ENCODE data around the gene FTSJ1.
A peak's percentile ranks its signal among the peaks of the same experiment; 100 is the strongest.

Gene FTSJ1

DNA sequence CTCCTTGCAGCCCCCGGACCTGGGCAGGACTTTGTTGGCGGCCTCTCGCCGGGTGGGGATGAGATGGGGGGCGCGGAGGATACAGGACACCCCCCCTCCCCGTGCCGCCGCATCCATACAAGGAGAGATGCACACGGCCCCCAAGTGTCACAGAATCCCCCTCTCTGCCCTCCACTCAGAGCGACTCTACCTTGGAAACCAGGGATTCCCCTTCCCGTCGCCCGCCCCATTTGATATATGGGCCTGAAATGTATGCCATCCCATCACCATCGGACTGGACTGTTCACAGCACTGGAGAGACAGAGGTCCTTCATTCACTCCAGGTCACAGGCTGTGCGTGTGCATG is 33.2 kb downstream of the FTSJ1 start:
- H3K27ac ChIP-seq = no peak overlapping the region
- H3K36me3 ChIP-seq (ENCODE audit: insufficient read depth, low read length) = no peaks in the 10 kb centered on the region
- peak overlapping the region; percentile 59 for H3K9ac ChIP-seq (ENCODE audit: insufficient read length)
- TF ChIP-seq FOXP2 (optimal IDR thresholded peaks at IDR 0.05; ENCODE audit: control extremely low read depth, extremely low read length, insufficient read depth) = no peak
- no peak for TF ChIP-seq EZH2 (IDR thresholded peaks at IDR 0.05)
- no peak for TF ChIP-seq POLR2AphosphoS5 (IDR thresholded peaks at IDR 0.05; ENCODE audit: borderline replicate concordance, low read depth, low read length)
- peak overlapping the region; percentile 84 for H3K4me3 ChIP-seq
- DNase-seq (ENCODE audit: low read depth, low spot score) = no peak
- H3K9me3 ChIP-seq (ENCODE audit: low read depth, low read length) = no peaks in the 10 kb centered on the region

- DNase-seq (ENCODE audit: low read depth, low spot score) = no peak
- Histone ChIP-seq H3K9ac (ENCODE audit: insufficient read length) (no peak overlapping the region), H3K4me3 (peak overlapping the region; percentile 84)
These were observed 33.6 kb downstream of the FTSJ1 start for GRCh38 chrX:48509619-48510018.

GRCh38 chrX:48511560-48511959 is 35.6 kb downstream of the FTSJ1 start:
- no peaks in the 10 kb centered on the region for H3K9me3 ChIP-seq (ENCODE audit: low read depth, low read length)
- no peak overlapping the region for H3K4me3 ChIP-seq
- no peak for DNase-seq (ENCODE audit: low read depth, low spot score)
- TF ChIP-seq FOXP2 (optimal IDR thresholded peaks at IDR 0.05; ENCODE audit: control extremely low read depth, extremely low read length, insufficient read depth) = no peak
- TF ChIP-seq POLR2AphosphoS5 (IDR thresholded peaks at IDR 0.05; ENCODE audit: borderline replicate concordance, low read depth, low read length) = no peak
- no peak for TF ChIP-seq EZH2 (IDR thresholded peaks at IDR 0.05)
- H3K27ac ChIP-seq = no peak overlapping the region
- no peak overlapping the region for H3K9ac ChIP-seq (ENCODE audit: insufficient read length)
- H3K36me3 ChIP-seq (ENCODE audit: insufficient read depth, low read length) = no peaks in the 10 kb centered on the region

More at GRCh38 chrX:48509619-48510018, 33.6 kb downstream of the FTSJ1 start:
- no peak for TF ChIP-seq POLR2AphosphoS5 (IDR thresholded peaks at IDR 0.05; ENCODE audit: borderline replicate concordance, low read depth, low read length)
- TF ChIP-seq EZH2 (IDR thresholded peaks at IDR 0.05) = no peak
- TF ChIP-seq FOXP2 (optimal IDR thresholded peaks at IDR 0.05; ENCODE audit: control extremely low read depth, extremely low read length, insufficient read depth) = no peak
- H3K27ac ChIP-seq = no peak overlapping the region
- no peaks in the 10 kb centered on the region for H3K36me3 ChIP-seq (ENCODE audit: insufficient read depth, low read length)
- H3K9me3 ChIP-seq (ENCODE audit: low read depth, low read length) = no peaks in the 10 kb centered on the region

- H3K9me3 ChIP-seq (ENCODE audit: low read depth, low read length) = no peaks in the 10 kb centered on the region
- H3K9ac ChIP-seq (ENCODE audit: insufficient read length) = no peak overlapping the region
- TF ChIP-seq EZH2 (IDR thresholded peaks at IDR 0.05) (no peak), POLR2AphosphoS5 (IDR thresholded peaks at IDR 0.05; ENCODE audit: borderline replicate concordance, low read depth, low read length) (no peak), FOXP2 (optimal IDR thresholded peaks at IDR 0.05; ENCODE audit: control extremely low read depth, extremely low read length, insufficient read depth) (no peak)
- no peak overlapping the region for H3K27ac ChIP-seq
- no peak overlapping the region for H3K4me3 ChIP-seq
- H3K36me3 ChIP-seq (ENCODE audit: insufficient read depth, low read length) = no peaks in the 10 kb centered on the region
- no peak for DNase-seq (ENCODE audit: low read depth, low spot score)
These were observed 36.5 kb downstream of the FTSJ1 start for GRCh38 chrX:48512371-48512935.

- TF ChIP-seq EZH2 (IDR thresholded peaks at IDR 0.05) (no peak), POLR2AphosphoS5 (IDR thresholded peaks at IDR 0.05; ENCODE audit: borderline replicate concordance, low read depth, low read length) (no peak), FOXP2 (optimal IDR thresholded peaks at IDR 0.05; ENCODE audit: control extremely low read depth, extremely low read length, insufficient read depth) (no peak)
- H3K9ac ChIP-seq (ENCODE audit: insufficient read length) = no peak overlapping the region
These were observed 37.7 kb downstream of the FTSJ1 start for GRCh38 chrX:48513670-48514069.

GRCh38 chrX:48514126-48514806 is 38.3 kb downstream of the FTSJ1 start:
- H3K36me3 ChIP-seq (ENCODE audit: insufficient read depth, low read length) = no peaks in the 10 kb centered on the region
- H3K9ac ChIP-seq (ENCODE audit: insufficient read length) = no peak overlapping the region
- TF ChIP-seq EZH2 (IDR thresholded peaks at IDR 0.05) (no peak), POLR2AphosphoS5 (IDR thresholded peaks at IDR 0.05; ENCODE audit: borderline replicate concordance, low read depth, low read length) (no peak), FOXP2 (optimal IDR thresholded peaks at IDR 0.05; ENCODE audit: control extremely low read depth, extremely low read length, insufficient read depth) (no peak)
- no peaks in the 10 kb centered on the region for H3K9me3 ChIP-seq (ENCODE audit: low read depth, low read length)
- H3K4me3 ChIP-seq = no peak overlapping the region
- no peak for DNase-seq (ENCODE audit: low read depth, low spot score)
- H3K27ac ChIP-seq = no peak overlapping the region

More at GRCh38 chrX:48513670-48514069, 37.7 kb downstream of the FTSJ1 start:
- DNase-seq (ENCODE audit: low read depth, low spot score) = no peak
- H3K9me3 ChIP-seq (ENCODE audit: low read depth, low read length) = no peaks in the 10 kb centered on the region
- no peak overlapping the region for H3K4me3 ChIP-seq
- no peak overlapping the region for H3K27ac ChIP-seq
- H3K36me3 ChIP-seq (ENCODE audit: insufficient read depth, low read length) = no peaks in the 10 kb centered on the region

GRCh38 chrX:48514868-48515460 is 39.0 kb downstream of the FTSJ1 start:
- TF ChIP-seq POLR2AphosphoS5 (IDR thresholded peaks at IDR 0.05; ENCODE audit: borderline replicate concordance, low read depth, low read length) = no peak
- H3K27ac ChIP-seq = no peak overlapping the region
- H3K36me3 ChIP-seq (ENCODE audit: insufficient read depth, low read length) = no peaks in the 10 kb centered on the region
- no peak overlapping the region for H3K9ac ChIP-seq (ENCODE audit: insufficient read length)
- H3K4me3 ChIP-seq = no peak overlapping the region
- no peak for DNase-seq (ENCODE audit: low read depth, low spot score)
- no peaks in the 10 kb centered on the region for H3K9me3 ChIP-seq (ENCODE audit: low read depth, low read length)

DNA sequence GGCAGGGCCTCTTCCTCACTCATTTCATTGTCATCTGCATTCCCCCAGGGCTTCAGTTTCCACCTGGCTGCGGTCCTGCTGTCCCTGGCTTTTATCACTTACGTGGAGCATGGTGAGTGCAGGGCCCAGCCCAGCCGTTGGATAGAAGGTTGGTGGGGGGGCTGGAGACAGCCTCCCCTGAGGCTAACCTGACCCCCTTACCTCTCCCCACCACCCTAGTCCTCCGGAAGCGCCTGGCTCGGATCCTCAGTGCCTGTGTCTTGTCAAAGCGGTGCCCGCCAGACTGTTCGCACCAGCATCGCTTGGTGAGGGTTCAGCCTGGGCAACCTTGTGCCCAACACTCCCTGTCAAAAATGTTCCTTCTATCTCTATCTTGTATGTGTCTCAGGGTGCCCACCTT is 39.8 kb downstream of the FTSJ1 start:
- Histone ChIP-seq H3K9ac (ENCODE audit: insufficient read length) (no peak overlapping the region), H3K4me3 (no peak overlapping the region), H3K9me3 (ENCODE audit: low read depth, low read length) (no peaks in the 10 kb centered on the region), H3K27ac (no peak overlapping the region), H3K36me3 (ENCODE audit: insufficient read depth, low read length) (no peaks in the 10 kb centered on the region)
- no peak for TF ChIP-seq POLR2AphosphoS5 (IDR thresholded peaks at IDR 0.05; ENCODE audit: borderline replicate concordance, low read depth, low read length)
- TF ChIP-seq EZH2 (IDR thresholded peaks at IDR 0.05) = no peak
- no peak for TF ChIP-seq FOXP2 (optimal IDR thresholded peaks at IDR 0.05; ENCODE audit: control extremely low read depth, extremely low read length, insufficient read depth)
- no peak for DNase-seq (ENCODE audit: low read depth, low spot score)
